Esophagus muscularis mucosa (tissue), 4 donors: Measurements from ENCODE around the gene HMGN3. TPM values are rescaled to one million over a fixed set of nuclear protein-coding genes. Genes with fewer than 3 reads are reported as not detected.

Experiments used
- DNase-seq: peaks from one replicate; pipeline ENCODE4 v3.0.0-alpha.2; 2017; ENCODE audit errors: extremely low spot score
- H3K27ac ChIP-seq, 4 donors: fragments of 200-600 bp; sonication (generic); replicated peaks in 1 of 4; 1 replicate in 3 of 4; 2 replicates in 1 of 4; pipeline ENCODE4 v1.5.1; 2016 to 2019; ENCODE audit warnings: mild to moderate bottlenecking in 1 of 4
- H3K27me3 ChIP-seq, 4 donors: fragments of 200-600 bp; sonication (generic); one replicate each; pipeline versions ENCODE4 v1.5.1 to v1.6.0; 2016 to 2019
- H3K36me3 ChIP-seq, 4 donors: fragments of 200-600 bp; sonication (generic); one replicate each; pipeline ENCODE4 v1.5.1; 2016 to 2019
- H3K4me1 ChIP-seq, 4 donors: fragments of 200-600 bp; sonication (generic); one replicate each; pipeline ENCODE4 v1.5.1; 2016 to 2019
- H3K4me3 ChIP-seq, 4 donors: fragments of 200-600 bp; sonication (generic); 1 replicate in 2 of 4; 2 replicates in 2 of 4; pipeline ENCODE4 v1.5.1; 2016 to 2019; ENCODE audit warnings: mild to moderate bottlenecking in 4 of 4, moderate library complexity in 1 of 4
- H3K9me3 ChIP-seq, 4 donors: fragments of 200-600 bp; sonication (generic); 1 replicate in 3 of 4; 2 replicates in 1 of 4; pipeline ENCODE4 v1.5.1; 2016 to 2019
- EP300 ChIP-seq: sonication (generic); formaldehyde crosslinking; IDR thresholded peaks from one replicate; pipeline ENCODE4 v1.6.1; 2017; ENCODE audit warnings: antibody characterized with exemption
- POLR2A ChIP-seq: fragments of 450-650 bp; IDR thresholded peaks from one replicate; pipeline ENCODE4 v1.6.1; 2017; ENCODE audit warnings: antibody characterized with exemption, moderate library complexity, mild to moderate bottlenecking, low read depth
- POLR2AphosphoS5 ChIP-seq, 2 donors: sonication (generic); formaldehyde crosslinking; IDR thresholded peaks; one replicate each; pipeline ENCODE4 v1.6.1; 2017; ENCODE audit warnings: antibody characterized with exemption in 2 of 2
- WGBS: methylation state at CpG from one replicate; pipeline ENCODE4 v1.1.5; 2018; 5-methylcytosine and 5-hydroxymethylcytosine counted together
- intact Hi-C: fragments of 100-400 bp; cut with DNase I; formaldehyde crosslinking; loops from one replicate; pipeline ENCODE4 v1.15.1; 2023
- total RNA-seq, 4 donors: library from RNA; depleted of rRNA; stranded (reverse); fragments of >200 nt; gene quantifications; one replicate each; pipeline versions ENCODE4 v1.1.0 to v1.2.1, GENCODE V29; 2016
- TF ChIP-seq, protein P1 (sequence below), 3 experiments: fragments of 200-600 bp in 2 of 3; fragments of 450-650 bp in 1 of 3; sonication (generic) in 2 of 3; IDR thresholded peaks; one replicate each; pipeline ENCODE4 v1.5.1; 2017 to 2019; ENCODE audit warnings: antibody characterized with exemption in 3 of 3, mild to moderate bottlenecking in 2 of 3, moderate library complexity in 1 of 3

HMGN3 gene
- total RNA-seq, 4 donors from 2014 or later, result 27.6 to 61.0 (median 47.1) TPM

DNA sequence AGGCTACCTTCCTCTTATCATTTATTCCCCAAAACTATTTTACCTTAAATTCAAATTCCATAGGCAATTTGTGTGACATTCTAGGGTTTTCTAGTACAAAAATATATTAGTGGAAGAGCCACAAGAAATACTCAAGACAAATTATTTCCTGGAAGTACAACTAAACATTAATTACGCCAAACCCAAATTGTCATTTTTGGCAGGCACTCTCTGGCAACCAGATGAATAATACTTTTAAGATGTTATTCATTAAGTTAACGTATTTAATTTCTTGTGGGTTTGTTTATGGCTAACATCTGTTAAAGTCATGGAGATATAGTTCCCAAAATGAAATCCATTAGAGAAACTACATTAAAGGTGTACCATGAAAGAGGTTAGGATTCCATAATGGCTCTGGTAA is 40.5 kb downstream of the HMGN3 start:
- H3K36me3 ChIP-seq, result peaks cover 0 to 4% (median 0%) of the 10 kb centered on the region in 4 donors
- no peaks in the 10 kb centered on the region for H3K9me3 ChIP-seq
- intact Hi-C loops, result no loop called here
- no peak for DNase-seq
- no peak for TF ChIP-seq EP300
- TF ChIP-seq POLR2AphosphoS5 (IDR thresholded peaks at IDR 0.05), result no peak
- TF ChIP-seq, protein P1, sequence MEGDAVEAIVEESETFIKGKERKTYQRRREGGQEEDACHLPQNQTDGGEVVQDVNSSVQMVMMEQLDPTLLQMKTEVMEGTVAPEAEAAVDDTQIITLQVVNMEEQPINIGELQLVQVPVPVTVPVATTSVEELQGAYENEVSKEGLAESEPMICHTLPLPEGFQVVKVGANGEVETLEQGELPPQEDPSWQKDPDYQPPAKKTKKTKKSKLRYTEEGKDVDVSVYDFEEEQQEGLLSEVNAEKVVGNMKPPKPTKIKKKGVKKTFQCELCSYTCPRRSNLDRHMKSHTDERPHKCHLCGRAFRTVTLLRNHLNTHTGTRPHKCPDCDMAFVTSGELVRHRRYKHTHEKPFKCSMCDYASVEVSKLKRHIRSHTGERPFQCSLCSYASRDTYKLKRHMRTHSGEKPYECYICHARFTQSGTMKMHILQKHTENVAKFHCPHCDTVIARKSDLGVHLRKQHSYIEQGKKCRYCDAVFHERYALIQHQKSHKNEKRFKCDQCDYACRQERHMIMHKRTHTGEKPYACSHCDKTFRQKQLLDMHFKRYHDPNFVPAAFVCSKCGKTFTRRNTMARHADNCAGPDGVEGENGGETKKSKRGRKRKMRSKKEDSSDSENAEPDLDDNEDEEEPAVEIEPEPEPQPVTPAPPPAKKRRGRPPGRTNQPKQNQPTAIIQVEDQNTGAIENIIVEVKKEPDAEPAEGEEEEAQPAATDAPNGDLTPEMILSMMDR (IDR thresholded peaks at IDR 0.05), result no peak
- TF ChIP-seq POLR2A, result no peak
- no peak overlapping the region for H3K27ac ChIP-seq
- no peak overlapping the region for H3K4me3 ChIP-seq
- no peaks in the 10 kb centered on the region for H3K27me3 ChIP-seq
- peaks cover 5 to 6% (median 6%) of the 10 kb centered on the region in 4 donors for H3K4me1 ChIP-seq
- WGBS, result 48% methylated on average over 2 of the region's 2 CpGs

DNA sequence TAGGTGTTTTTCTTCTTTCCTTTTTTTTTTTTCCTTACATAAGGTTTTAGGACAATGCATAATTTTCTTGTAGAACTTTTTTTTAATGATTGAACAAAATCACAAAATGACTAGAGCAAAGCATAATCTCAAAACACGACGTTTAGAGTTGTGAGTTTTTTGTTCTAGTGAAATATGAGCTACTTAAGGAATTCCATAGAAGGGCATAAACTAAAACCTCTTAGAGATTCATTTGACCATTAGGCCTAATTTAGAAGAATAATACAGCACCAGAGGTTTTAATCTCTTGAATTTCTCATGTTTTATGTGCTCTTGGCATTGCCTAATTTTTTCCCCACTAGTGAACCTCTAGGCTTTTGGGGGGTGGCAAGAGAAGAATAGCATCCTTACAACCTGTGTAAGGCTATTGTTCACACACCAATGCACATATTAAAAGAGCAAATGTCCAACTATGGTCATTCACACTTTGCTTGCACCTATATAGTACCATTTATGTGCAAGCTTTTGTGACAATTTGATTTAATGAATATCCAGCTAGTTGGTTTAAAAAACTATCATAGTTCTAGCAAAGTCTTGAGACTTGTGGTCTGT is 44.6 kb downstream of the HMGN3 start:
- 45% methylated on average over 2 of the region's 2 CpGs for WGBS
- Histone ChIP-seq H3K27ac (no peak overlapping the region), H3K4me1 (peaks cover 8 to 13% (median 12%) of the 10 kb centered on the region in 4 donors), H3K4me3 (no peak overlapping the region), H3K9me3 (no peaks in the 10 kb centered on the region), H3K36me3 (no peaks in the 10 kb centered on the region), H3K27me3 (no peaks in the 10 kb centered on the region)
- intact Hi-C loops, result no loop called here
- no peak for DNase-seq
- TF ChIP-seq POLR2A (no peak), EP300 (no peak), POLR2AphosphoS5 (IDR thresholded peaks at IDR 0.05) (no peak)
- TF ChIP-seq, protein P1 (IDR thresholded peaks at IDR 0.05), result no peak

DNA sequence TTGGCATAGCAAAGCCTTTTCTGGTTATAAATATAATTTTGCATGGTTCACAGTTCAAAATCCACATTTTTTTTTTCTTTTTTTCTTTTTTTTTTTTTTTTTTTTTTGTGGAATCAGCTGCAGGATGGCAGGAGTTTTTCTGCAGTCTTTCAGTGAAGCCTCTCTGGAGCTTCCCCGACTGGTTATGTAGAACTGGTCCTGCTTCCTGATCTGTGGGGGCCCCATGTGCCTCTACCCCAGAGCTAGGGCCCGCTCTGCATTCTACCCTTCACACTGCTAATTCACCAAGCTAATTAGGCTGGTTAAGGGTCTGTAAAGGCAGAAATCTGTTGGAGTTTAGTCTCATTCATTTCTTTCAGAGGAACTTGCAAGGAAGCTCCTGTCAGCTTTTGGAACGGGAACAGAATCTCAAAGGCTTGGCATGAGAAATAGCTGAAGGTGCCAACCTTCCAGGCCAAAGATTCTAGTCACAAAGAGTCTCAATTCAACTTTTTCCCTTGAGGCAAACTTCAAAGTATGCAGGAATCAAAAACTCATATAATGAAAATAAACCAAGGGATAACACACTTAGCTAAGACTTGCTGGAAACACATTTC is 45.5 kb downstream of the HMGN3 start:
- Histone ChIP-seq H3K4me3 (no peak overlapping the region), H3K27ac (no peak overlapping the region), H3K4me1 (peaks cover 8 to 13% (median 12%) of the 10 kb centered on the region in 4 donors), H3K27me3 (no peaks in the 10 kb centered on the region), H3K36me3 (no peaks in the 10 kb centered on the region), H3K9me3 (no peaks in the 10 kb centered on the region)
- intact Hi-C loops, result no loop called here
- WGBS, result 30% methylated on average over 3 of the region's 3 CpGs
- TF ChIP-seq POLR2A (no peak), POLR2AphosphoS5 (IDR thresholded peaks at IDR 0.05) (no peak), EP300 (no peak)
- TF ChIP-seq, protein P1 (IDR thresholded peaks at IDR 0.05), result no peak
- DNase-seq, result no peak

DNA sequence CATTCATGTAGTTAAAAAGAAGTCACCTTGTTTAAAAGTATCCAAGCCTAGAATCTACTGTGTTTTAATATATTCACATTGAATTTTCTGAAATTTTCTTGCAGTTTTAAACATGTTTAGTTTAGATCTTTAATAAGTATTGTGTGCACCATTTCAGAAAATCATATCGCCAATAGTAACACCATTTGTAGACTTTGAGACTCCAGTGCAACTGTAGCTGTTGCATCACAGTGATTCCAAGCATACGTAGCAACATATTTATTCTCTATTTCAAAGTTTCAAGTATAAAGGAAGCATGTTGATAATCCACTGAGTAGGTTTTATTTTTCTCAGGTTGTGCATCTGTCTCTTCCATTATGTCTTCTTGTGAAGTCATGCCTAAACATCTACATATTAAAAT is 46.4 kb downstream of the HMGN3 start:
- intact Hi-C loops, result no loop called here
- no peak overlapping the region for H3K4me3 ChIP-seq
- WGBS, result 90% methylated on average over 2 of the region's 2 CpGs
- no peak for TF ChIP-seq EP300
- TF ChIP-seq POLR2AphosphoS5 (IDR thresholded peaks at IDR 0.05), result no peak
- no peak for TF ChIP-seq POLR2A
- TF ChIP-seq, protein P1 (IDR thresholded peaks at IDR 0.05), result no peak
- no peaks in the 10 kb centered on the region for H3K9me3 ChIP-seq
- no peaks in the 10 kb centered on the region for H3K27me3 ChIP-seq
- H3K36me3 ChIP-seq, result no peaks in the 10 kb centered on the region
- H3K27ac ChIP-seq, result no peak overlapping the region
- H3K4me1 ChIP-seq, result peaks cover 8 to 13% (median 12%) of the 10 kb centered on the region in 4 donors
- DNase-seq, result no peak
